Smooth muscle cell of trachea (primary cell): ENCODE results near the gene CTPS1. TPM values are rescaled to one million over a fixed set of nuclear protein-coding genes. Genes with fewer than 3 reads are reported as not detected.

Source experiments
- total RNA-seq: library from RNA; depleted of rRNA; stranded (reverse); fragments of >200 nt; gene quantifications from 2 replicates; pipeline ENCODE4 v1.2.1, GENCODE V29; 2014

CTPS1 gene, protein sequence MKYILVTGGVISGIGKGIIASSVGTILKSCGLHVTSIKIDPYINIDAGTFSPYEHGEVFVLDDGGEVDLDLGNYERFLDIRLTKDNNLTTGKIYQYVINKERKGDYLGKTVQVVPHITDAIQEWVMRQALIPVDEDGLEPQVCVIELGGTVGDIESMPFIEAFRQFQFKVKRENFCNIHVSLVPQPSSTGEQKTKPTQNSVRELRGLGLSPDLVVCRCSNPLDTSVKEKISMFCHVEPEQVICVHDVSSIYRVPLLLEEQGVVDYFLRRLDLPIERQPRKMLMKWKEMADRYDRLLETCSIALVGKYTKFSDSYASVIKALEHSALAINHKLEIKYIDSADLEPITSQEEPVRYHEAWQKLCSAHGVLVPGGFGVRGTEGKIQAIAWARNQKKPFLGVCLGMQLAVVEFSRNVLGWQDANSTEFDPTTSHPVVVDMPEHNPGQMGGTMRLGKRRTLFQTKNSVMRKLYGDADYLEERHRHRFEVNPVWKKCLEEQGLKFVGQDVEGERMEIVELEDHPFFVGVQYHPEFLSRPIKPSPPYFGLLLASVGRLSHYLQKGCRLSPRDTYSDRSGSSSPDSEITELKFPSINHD
- 8.9 and 25.3 TPM in 2 replicates for total RNA-seq

DNA sequence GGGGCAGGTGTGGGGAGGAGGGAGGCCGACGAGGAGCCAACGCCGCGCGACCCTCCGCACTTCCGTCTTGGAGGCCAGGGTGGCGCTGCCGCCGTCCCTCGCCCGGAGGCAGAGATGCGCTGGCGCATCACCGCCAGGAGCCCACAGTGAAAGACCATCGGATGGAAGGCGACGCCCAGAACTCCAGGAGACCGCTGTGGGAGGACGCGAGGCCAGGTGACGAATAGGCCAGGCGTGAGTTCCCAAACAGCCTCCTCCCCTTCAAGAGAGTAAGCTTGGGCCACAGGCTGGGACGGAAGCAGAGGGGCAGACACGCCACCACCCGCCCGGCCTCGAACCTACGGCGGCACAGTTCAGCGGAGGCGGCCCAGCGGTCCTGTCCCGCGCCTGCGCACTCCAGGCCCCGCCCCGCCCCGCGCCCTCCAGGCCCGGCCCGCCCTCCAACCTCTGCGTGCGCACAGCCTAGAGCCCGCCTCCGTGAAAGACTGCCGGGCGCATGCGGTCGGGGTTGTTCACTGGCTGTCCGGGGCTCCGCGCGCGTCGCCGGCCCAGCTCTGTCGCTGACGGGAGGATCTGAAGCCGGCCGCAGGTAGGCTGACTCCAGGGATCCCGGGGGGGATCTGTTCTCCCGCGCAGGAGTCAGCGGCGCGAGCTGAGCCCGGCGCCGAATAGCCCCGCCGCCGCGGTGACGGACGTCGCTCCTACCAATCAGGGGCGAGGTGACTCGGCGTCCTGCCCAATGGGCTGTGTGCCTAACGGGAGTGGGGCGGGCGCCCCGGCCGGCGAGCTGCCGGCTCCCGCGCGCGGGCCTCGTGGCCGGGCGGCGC, at the start of gene CTPS1:
Gene CTPS1, plus strand, starts transcription at position 456 of the 827 bp plus-strand sequence. CDS start 3,595 bp downstream, outside the sequence.

DNA sequence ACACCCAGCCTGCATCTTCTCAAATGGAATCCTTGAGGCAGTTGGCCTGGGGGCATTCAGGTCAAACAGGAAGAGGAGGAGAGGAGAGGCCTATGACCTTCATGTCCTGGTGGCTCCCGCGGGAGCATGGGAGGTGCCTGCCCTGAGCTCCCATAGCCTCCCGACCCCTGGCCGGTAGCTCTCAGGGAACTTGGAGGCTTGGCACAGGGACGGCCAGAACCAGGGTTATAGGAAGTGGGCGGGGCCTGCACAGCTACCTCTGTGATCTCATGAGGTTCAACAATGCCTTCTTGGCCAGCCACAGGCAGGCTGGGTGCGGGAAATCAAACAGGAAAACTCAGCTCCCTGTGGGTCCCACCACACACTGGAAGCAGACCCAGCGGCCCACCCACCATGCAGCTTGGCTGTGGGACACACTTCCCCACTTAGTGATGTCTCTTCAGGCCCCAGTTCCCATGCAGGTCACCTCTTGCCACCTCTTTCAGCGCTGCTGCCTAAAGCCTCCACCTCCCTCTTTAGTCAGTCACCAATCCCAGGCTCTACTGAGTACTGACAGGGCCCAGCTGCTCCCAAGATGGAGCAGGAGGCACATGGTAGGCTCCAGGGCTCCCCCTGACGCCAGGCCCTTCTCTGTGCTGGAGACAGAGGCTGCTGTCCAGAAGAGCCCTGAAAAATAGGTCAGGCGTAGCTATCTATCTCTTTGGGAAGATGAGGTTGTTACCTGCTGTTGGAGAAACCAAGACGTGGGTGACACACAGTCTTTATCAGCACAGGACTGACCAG, 42.2 kb downstream of the CTPS1 start, which contains the start of gene SLFNL1:
Gene SLFNL1, minus strand, starts transcription at position 200 of the 783 bp plus-strand sequence. CDS start 1,065 bp downstream, outside the sequence.

Other genes starting within 250 kb of the CTPS1 start
- under 0.01 TPM in 2 replicates for gene KCNQ4, start 195.9 kb upstream of the CTPS1 start, total RNA-seq
- 1.2 and 2.5 TPM in 2 replicates for gene CITED4, start 117.3 kb upstream of the CTPS1 start, total RNA-seq
- gene SLFNL1, start 42.0 kb downstream of the CTPS1 start, total RNA-seq, result 0.66 and 0.73 TPM in 2 replicates